H1 (cell line): ENCODE data around the gene PTBP1. TPM values are rescaled to one million over a fixed set of nuclear protein-coding genes. Genes with fewer than 3 reads are reported as not detected.

Experiments
- CTCF ChIA-PET: fragments of 300-600 bp; sonication (Branson Sonifier 250); formaldehyde crosslinking; loops from one replicate; lab custom pipeline; 2021; ENCODE audit not compliant: partially characterized antibody; lab: Charles Lee
- POLR2A ChIA-PET: fragments of 300-600 bp; sonication (Branson Sonifier 250); formaldehyde crosslinking; loops from one replicate; lab custom pipeline; 2021; ENCODE audit warnings: inconsistent platforms; ENCODE audit not compliant: partially characterized antibody; lab: Charles Lee
- DNase-seq, 2 experiments: peaks; one replicate each; pipeline versions ENCODE4 v3.0.0 to v3.0.0-alpha.2; 2010 to 2022; ENCODE audit warnings: low spot score in 2 of 2, low read depth in 1 of 2, mixed read lengths in 1 of 2
- FAIRE-seq: peaks from 2 replicates; lab custom pipeline; 2011; peaks lifted over from hg19 to GRCh38; lab: Jason Lieb, UNC
- H2AFZ ChIP-seq: 2 replicates; pipeline ENCODE4 v1.8.1; 2012; ENCODE audit warnings: low read length, inconsistent platforms
- H2AK5ac ChIP-seq: 2 replicates; pipeline ENCODE4 v1.6.1; 2013; ENCODE audit warnings: low read depth, low read length
- H2BK120ac ChIP-seq: replicated peaks from 2 replicates; pipeline ENCODE3; 2013; ENCODE audit warnings: low read depth, low read length, inconsistent platforms
- H2BK12ac ChIP-seq: 2 replicates; pipeline ENCODE4 v1.6.1; 2013; ENCODE audit warnings: low read depth, low read length
- H2BK15ac ChIP-seq: 2 replicates; pipeline ENCODE4 v1.6.1; 2013; ENCODE audit warnings: low read length
- H2BK20ac ChIP-seq: 2 replicates; pipeline ENCODE4 v1.6.1; 2013; ENCODE audit warnings: low read length
- H2BK5ac ChIP-seq: 2 replicates; pipeline ENCODE4 v1.6.1; 2013; ENCODE audit warnings: low read depth, low read length
- H3K14ac ChIP-seq: 2 replicates; pipeline ENCODE4 v1.6.1; 2013; ENCODE audit warnings: inconsistent platforms; ENCODE audit not compliant: insufficient read length
- H3K18ac ChIP-seq: 2 replicates; pipeline ENCODE4 v1.6.1; 2013; ENCODE audit warnings: low read length; ENCODE audit errors: extremely low read depth
- H3K23ac ChIP-seq: 2 replicates; pipeline ENCODE4 v1.6.1; 2013; ENCODE audit warnings: inconsistent platforms; ENCODE audit not compliant: insufficient read length
- H3K23me2 ChIP-seq: 2 replicates; pipeline ENCODE4 v1.6.1; 2013; ENCODE audit warnings: low read depth, low read length
- H3K27ac ChIP-seq: 2 replicates; pipeline ENCODE4 v1.6.1; 2011; ENCODE audit warnings: low read depth, low read length, inconsistent platforms
- H3K27me3 ChIP-seq, 4 experiments: replicated peaks in 1 of 4; 1 replicate in 1 of 4; 2 replicates in 3 of 4; pipeline versions ENCODE4 v1.6.1 to v1.8.1; 2011 to 2013; ENCODE audit warnings: low read length in 3 of 4, mild to moderate bottlenecking in 3 of 4, inconsistent platforms in 2 of 4, mixed read lengths in 2 of 4, moderate library complexity in 1 of 4; ENCODE audit not compliant: control insufficient read depth in 3 of 4, insufficient read depth in 3 of 4; ENCODE audit errors: extremely low read depth in 1 of 4
- H3K36me3 ChIP-seq, 4 experiments: 2 replicates each; pipeline versions ENCODE4 v1.6.1 to v1.8.1; 2011 to 2013; ENCODE audit warnings: mild to moderate bottlenecking in 4 of 4, low read length in 3 of 4, moderate library complexity in 2 of 4, control low read depth in 1 of 4, inconsistent platforms in 1 of 4; ENCODE audit not compliant: insufficient read depth in 4 of 4, control insufficient read depth in 2 of 4
- H3K4ac ChIP-seq: replicated peaks from 2 replicates; pipeline ENCODE3; 2013; ENCODE audit warnings: low read length, low read depth, mixed read lengths, inconsistent platforms; ENCODE audit not compliant: insufficient read length
- H3K4me1 ChIP-seq, 4 experiments: replicated peaks in 1 of 4; 1 replicate in 1 of 4; 2 replicates in 3 of 4; pipeline versions ENCODE4 v1.6.1 to v1.8.1; 2011 to 2013; ENCODE audit warnings: low read length in 3 of 4, inconsistent platforms in 2 of 4, mixed read lengths in 1 of 4; ENCODE audit not compliant: insufficient read depth in 4 of 4, control insufficient read depth in 3 of 4
- H3K4me2 ChIP-seq, 2 experiments: 2 replicates each; pipeline versions ENCODE4 v1.6.1 to v1.8.1; 2011 to 2013; ENCODE audit warnings: low read depth in 2 of 2, low read length in 2 of 2, control low read depth in 1 of 2, inconsistent platforms in 1 of 2, mild to moderate bottlenecking in 1 of 2; ENCODE audit not compliant: insufficient read depth in 1 of 2
- H3K4me3 ChIP-seq, 4 experiments: fragments of 200-600, 300-600 bp in 1 of 4; sonication (generic), shearing (Covaris generic), sonication (Bioruptor Twin) in 1 of 4; 2 replicates each; pipeline versions ENCODE4 v1.5.1 to v1.8.1; 2011 to 2016; ENCODE audit warnings: low read length in 4 of 4, low read depth in 3 of 4, control low read depth in 2 of 4, inconsistent platforms in 2 of 4, mild to moderate bottlenecking in 2 of 4, mixed read lengths in 1 of 4, moderate library complexity in 1 of 4; ENCODE audit not compliant: insufficient read depth in 2 of 4; ENCODE audit errors: extremely low read depth in 1 of 4
- H3K56ac ChIP-seq: replicated peaks from 2 replicates; pipeline ENCODE3; 2013; ENCODE audit warnings: low read depth, mild to moderate bottlenecking, mixed read lengths, low read length, inconsistent platforms; ENCODE audit not compliant: insufficient read length
- H3K79me1 ChIP-seq: 2 replicates; pipeline ENCODE4 v1.6.1; 2013; ENCODE audit warnings: low read depth, low read length, control low read depth
- H3K79me2 ChIP-seq, 2 experiments: 2 replicates each; pipeline versions ENCODE4 v1.6.1 to v1.8.1; 2012 to 2013; ENCODE audit warnings: low read length in 2 of 2, mild to moderate bottlenecking in 2 of 2, inconsistent platforms in 1 of 2; ENCODE audit not compliant: insufficient read depth in 2 of 2, control insufficient read depth in 1 of 2
- H3K9ac ChIP-seq, 4 experiments: replicated peaks in 1 of 4; 1 replicate in 1 of 4; 2 replicates in 3 of 4; pipeline versions ENCODE4 v1.6.1 to v1.8.1; 2011 to 2013; ENCODE audit warnings: low read depth in 3 of 4, low read length in 3 of 4, control low read depth in 2 of 4, mild to moderate bottlenecking in 2 of 4, moderate library complexity in 2 of 4, inconsistent platforms in 1 of 4; ENCODE audit errors: extremely low read depth in 1 of 4
- H3K9me3 ChIP-seq, 2 experiments: 2 replicates each; pipeline versions ENCODE4 v1.6.1 to v1.8.1; 2012 to 2013; ENCODE audit warnings: mild to moderate bottlenecking in 2 of 2, moderate library complexity in 2 of 2, control low read depth in 1 of 2, inconsistent platforms in 1 of 2, low read depth in 1 of 2, low read length in 1 of 2, mixed read lengths in 1 of 2; ENCODE audit not compliant: insufficient read depth in 2 of 2
- H4K20me1 ChIP-seq, 2 experiments: replicated peaks in 1 of 2; 2 replicates each; pipeline versions ENCODE3 to v1.8.1; 2011 to 2013; ENCODE audit warnings: inconsistent platforms in 2 of 2, low read length in 2 of 2, mild to moderate bottlenecking in 1 of 2; ENCODE audit not compliant: insufficient read depth in 2 of 2, control insufficient read depth in 1 of 2
- H4K5ac ChIP-seq: 2 replicates; pipeline ENCODE4 v1.6.1; 2013; ENCODE audit warnings: low read length, low read depth, mixed read lengths, inconsistent platforms; ENCODE audit not compliant: insufficient read length
- H4K8ac ChIP-seq: 2 replicates; pipeline ENCODE4 v1.8.0; 2013; ENCODE audit warnings: mild to moderate bottlenecking, moderate library complexity, low read length, inconsistent platforms; ENCODE audit not compliant: insufficient read depth; ENCODE audit errors: extremely low read depth
- H4K91ac ChIP-seq: replicated peaks from 2 replicates; pipeline ENCODE3; 2013; ENCODE audit warnings: low read length, mixed read lengths, inconsistent platforms; ENCODE audit not compliant: insufficient read length
- BCL11A ChIP-seq, 2 experiments: IDR thresholded peaks; one replicate each; pipeline ENCODE4 v1.6.1; 2011; ENCODE audit warnings: low read depth in 2 of 2, low read length in 2 of 2, mild to moderate bottlenecking in 2 of 2
- CHD1 ChIP-seq: IDR thresholded peaks from 2 replicates; pipeline ENCODE4 v1.6.1; 2012; ENCODE audit warnings: low read depth, low read length, improper control_type of control experiment
- KDM4A ChIP-seq: IDR thresholded peaks from one replicate; pipeline ENCODE4 v1.7.1; 2012; ENCODE audit warnings: low read depth, mild to moderate bottlenecking, moderate library complexity, low read length, inconsistent platforms; ENCODE audit not compliant: severe bottlenecking
- KDM5A ChIP-seq: fragments of 200-600 bp; IDR thresholded peaks from 2 replicates; pipeline ENCODE4 v1.7.1; 2012; ENCODE audit warnings: mild to moderate bottlenecking, low read length, inconsistent platforms, mixed read lengths
- SP4 ChIP-seq: IDR thresholded peaks from 2 replicates; pipeline ENCODE4 v1.6.1; 2012; ENCODE audit warnings: low read length, inconsistent platforms
- ZNF274 ChIP-seq: IDR thresholded peaks from 2 replicates; pipeline ENCODE4 v1.7.0; 2012; ENCODE audit warnings: low read length, borderline replicate concordance; ENCODE audit errors: extremely low read depth
- WGBS, 2 experiments: shearing (Covaris generic) in 1 of 2; methylation state at CpG; one replicate each; pipeline versions ENCODE4 v1.1.6 to v1.1.7; 2013 to 2015; ENCODE audit warnings: low lambda C conversion rate in 2 of 2, mixed read lengths in 2 of 2, inconsistent platforms in 1 of 2, low coverage in 1 of 2, missing lambda C conversion rate in 1 of 2; ENCODE audit not compliant: insufficient replicate concordance in 2 of 2, insufficient coverage in 1 of 2, insufficient read length in 1 of 2; ENCODE audit errors: extremely low coverage in 1 of 2, missing lambda C conversion rate in 1 of 2; 5-methylcytosine and 5-hydroxymethylcytosine counted together
- polyA plus RNA-seq, 7 experiments: library from polyadenylated mRNA; depleted of rRNA in 3 of 7; stranded (reverse) in 5 of 7; unstranded in 2 of 7; fragments of >200 nt in 5 of 7; fragments of 200-250 nt in 2 of 7; gene quantifications; 1 replicate in 5 of 7; 2 replicates in 1 of 7; 4 replicates in 1 of 7; pipeline versions ENCODE4 v1.2.1 to v1.2.3, GENCODE V29; 2011 to 2013; ENCODE audit warnings: missing spikeins in 2 of 7, mixed read lengths in 2 of 7
- total RNA-seq: library from RNA; stranded (reverse); fragmentation: NEBNext Ultra II Directional; extraction: Animal tissue kit (Norgen Biotek cat#: 25700); gene quantifications from 2 replicates; pipeline ENCODE4 v1.2.1, GENCODE V29; 2021
- TF ChIP-seq, protein P1 (sequence below), 3 experiments: IDR thresholded peaks; 1 replicate in 2 of 3; 2 replicates in 1 of 3; pipeline versions ENCODE4 v1.5.1 to v1.6.1; 2011; ENCODE audit warnings: low read length in 3 of 3, mild to moderate bottlenecking in 3 of 3, inconsistent platforms in 2 of 3, low read depth in 1 of 3, moderate library complexity in 1 of 3; ENCODE audit not compliant: insufficient read depth in 1 of 3; ENCODE audit errors: control extremely low read depth in 1 of 3

The PTBP1 gene
- total and polyA plus RNA-seq, 2 of the 8 experiments (the other 6 are each of a cell fraction or from before 2014, with no cell fraction given) = 528 to 888 TPM

DNA sequence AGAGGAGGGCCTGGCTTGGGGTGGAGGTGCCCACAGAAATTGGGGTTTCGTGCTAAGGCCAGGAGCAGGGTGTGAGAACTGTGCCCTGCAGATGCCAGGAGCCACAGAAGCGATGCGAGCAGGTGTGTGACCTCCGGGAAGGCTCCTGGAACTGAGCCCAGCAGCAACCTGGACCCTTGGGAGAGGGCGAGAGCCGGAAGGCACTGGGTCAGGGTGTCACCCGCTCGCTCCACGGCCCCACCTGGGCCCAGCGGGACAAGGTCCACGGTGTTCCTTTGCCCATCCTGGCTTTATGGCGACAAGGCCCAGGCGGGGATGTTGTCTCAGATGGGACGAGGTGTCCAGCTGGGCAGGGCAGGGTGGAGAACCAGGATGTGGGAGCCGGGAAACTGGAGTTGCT lies 42.2 kb upstream of the PTBP1 start:
- no peak overlapping the region for H2BK20ac ChIP-seq
- H3K4me1 ChIP-seq = peaks cover 0 to 5% (median 3%) of the 10 kb centered on the region in 4 experiments; a peak in 3 of 7 replicates
- H4K91ac ChIP-seq = no peak overlapping the region
- H3K36me3 ChIP-seq = no peaks in the 10 kb centered on the region
- H3K4ac ChIP-seq = no peak overlapping the region
- H3K27ac ChIP-seq = no peak overlapping the region
- H2BK5ac ChIP-seq = no peak overlapping the region
- no peak overlapping the region for H3K14ac ChIP-seq
- H4K5ac ChIP-seq = no peak overlapping the region
- H3K23me2 ChIP-seq = no peaks in the 10 kb centered on the region
- H2BK12ac ChIP-seq = no peak overlapping the region
- H3K4me2 ChIP-seq = no peak overlapping the region
- H4K20me1 ChIP-seq = no peaks in the 10 kb centered on the region
- no peak overlapping the region for H3K18ac ChIP-seq
- H2BK120ac ChIP-seq = no peak overlapping the region
- no peak overlapping the region for H3K56ac ChIP-seq
- H3K4me3 ChIP-seq = no peak overlapping the region
- DNase-seq (no peak), FAIRE-seq (no peak)
- WGBS, 2 experiments = 92% methylated on average over 15 of the region's 15 CpGs; no CpG with 5 or more reads in 1 of the 2 experiments
- ChIA-PET POLR2A (interaction anchor here (0.8 kb wide), 1 partner anchor 60 kb away, joined by 4 read pairs; no protein-coding TSS in a partner anchor), CTCF (interaction anchor here (1.1 to 1.8 kb wide), 4 partner anchors 13 to 222 kb away, joined by 3 to 4 read pairs (median 4); no protein-coding TSS in a partner anchor)
- no peaks in the 10 kb centered on the region for H3K79me2 ChIP-seq
- H3K79me1 ChIP-seq = no peaks in the 10 kb centered on the region
- peak overlapping the region; percentile 3; the same call in 1 of the 2 replicates for H4K8ac ChIP-seq
- H3K27me3 ChIP-seq = no peaks in the 10 kb centered on the region
- H3K9ac ChIP-seq = no peak overlapping the region; a peak in 2 of 7 replicates
- H3K9me3 ChIP-seq = peaks cover 2 to 21% of the 10 kb centered on the region in 2 experiments; a peak in 1 of 4 replicates
- no peak overlapping the region for H2AK5ac ChIP-seq
- no peak for TF ChIP-seq KDM4A
- no peak for TF ChIP-seq ZNF274
- no peak for TF ChIP-seq CHD1
- no peak for TF ChIP-seq KDM5A
- TF ChIP-seq SP4 = no peak
- TF ChIP-seq, protein P1, sequence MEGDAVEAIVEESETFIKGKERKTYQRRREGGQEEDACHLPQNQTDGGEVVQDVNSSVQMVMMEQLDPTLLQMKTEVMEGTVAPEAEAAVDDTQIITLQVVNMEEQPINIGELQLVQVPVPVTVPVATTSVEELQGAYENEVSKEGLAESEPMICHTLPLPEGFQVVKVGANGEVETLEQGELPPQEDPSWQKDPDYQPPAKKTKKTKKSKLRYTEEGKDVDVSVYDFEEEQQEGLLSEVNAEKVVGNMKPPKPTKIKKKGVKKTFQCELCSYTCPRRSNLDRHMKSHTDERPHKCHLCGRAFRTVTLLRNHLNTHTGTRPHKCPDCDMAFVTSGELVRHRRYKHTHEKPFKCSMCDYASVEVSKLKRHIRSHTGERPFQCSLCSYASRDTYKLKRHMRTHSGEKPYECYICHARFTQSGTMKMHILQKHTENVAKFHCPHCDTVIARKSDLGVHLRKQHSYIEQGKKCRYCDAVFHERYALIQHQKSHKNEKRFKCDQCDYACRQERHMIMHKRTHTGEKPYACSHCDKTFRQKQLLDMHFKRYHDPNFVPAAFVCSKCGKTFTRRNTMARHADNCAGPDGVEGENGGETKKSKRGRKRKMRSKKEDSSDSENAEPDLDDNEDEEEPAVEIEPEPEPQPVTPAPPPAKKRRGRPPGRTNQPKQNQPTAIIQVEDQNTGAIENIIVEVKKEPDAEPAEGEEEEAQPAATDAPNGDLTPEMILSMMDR (IDR thresholded peaks at IDR 0.05; ENCODE audit: control extremely low read depth in 1 of 3, insufficient read depth in 1 of 3, low read depth in 1 of 3, low read length in 3 of 3) = no peak
- TF ChIP-seq BCL11A (IDR thresholded peaks at IDR 0.05; ENCODE audit: low read depth in 2 of 2, low read length in 2 of 2) = no peak
- H2BK15ac ChIP-seq = no peak overlapping the region; the same call in 1 of the 2 replicates
- no peak overlapping the region for H3K23ac ChIP-seq
- no peak overlapping the region for H2AFZ ChIP-seq
